HG03108 (cell line): ENCODE data around the gene TPRG1L.

Experiments
- ATAC-seq: cut with Tn5 transposase; IDR thresholded peaks from one replicate; pipeline ENCODE4 v1.9.1; 2021; ENCODE audit warnings: moderate library complexity; ENCODE audit not compliant: unreplicated experiment

TPRG1L gene

DNA sequence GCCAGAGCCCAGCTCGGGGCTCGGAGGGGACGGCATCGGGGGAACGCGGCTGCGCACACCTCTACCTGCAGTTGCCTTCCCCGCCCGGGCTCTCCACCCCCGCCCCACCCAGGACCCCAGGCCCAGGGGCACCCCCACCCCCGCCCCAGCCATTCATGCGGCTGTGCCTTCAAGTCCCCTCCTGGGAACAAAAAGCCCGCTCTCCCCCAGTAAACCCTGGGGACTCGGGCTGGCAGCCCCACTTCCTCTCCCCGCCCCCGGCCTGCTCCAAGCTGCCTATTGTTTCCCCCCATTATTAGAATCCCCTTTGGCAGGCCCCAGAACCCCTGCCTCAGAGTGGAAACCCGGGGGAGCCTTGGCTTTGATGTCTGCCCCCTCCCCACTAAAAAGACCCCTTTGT lies 31.5 kb upstream of the TPRG1L start:
- ATAC-seq = no peak

- no peak for ATAC-seq
Observed at GRCh38 chr1:3593745-3594144, 31.1 kb upstream of the TPRG1L start.

DNA sequence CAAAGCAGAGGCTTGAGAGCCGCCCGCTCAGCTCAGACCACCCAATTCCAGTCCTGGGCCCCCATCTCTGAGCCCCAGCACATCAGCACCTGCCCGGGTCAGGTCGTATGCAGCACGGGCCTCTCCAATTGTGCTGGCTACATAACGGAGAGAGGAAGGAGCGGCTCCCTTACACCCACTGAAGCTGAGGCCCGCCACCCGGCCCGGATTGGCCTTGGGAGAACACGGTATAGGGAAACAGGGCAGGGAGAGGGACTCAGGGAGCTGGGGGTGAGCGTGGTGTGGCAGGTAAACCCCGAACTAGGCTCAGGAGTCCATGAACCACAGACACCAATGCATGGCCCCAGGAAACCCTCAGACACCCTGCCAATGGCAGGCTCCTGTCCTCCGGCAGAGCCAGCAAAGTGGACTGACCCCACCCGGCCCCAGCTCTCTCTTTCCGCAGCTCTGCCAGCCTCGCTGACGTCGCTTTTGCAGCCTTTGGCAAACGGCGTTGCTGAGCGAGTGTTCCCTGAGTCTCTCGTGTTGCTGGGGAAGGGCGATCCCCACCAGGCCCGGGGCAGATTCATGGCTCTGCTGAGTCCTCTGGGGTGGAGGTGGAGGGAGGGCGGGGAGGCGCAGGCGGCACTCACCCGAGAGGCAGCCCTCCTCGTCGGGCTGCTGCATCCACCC lies 30.0 kb upstream of the TPRG1L start:
- no peak for ATAC-seq

- no peak for ATAC-seq
Observed at GRCh38 chr1:3595949-3596348, 28.9 kb upstream of the TPRG1L start.

DNA sequence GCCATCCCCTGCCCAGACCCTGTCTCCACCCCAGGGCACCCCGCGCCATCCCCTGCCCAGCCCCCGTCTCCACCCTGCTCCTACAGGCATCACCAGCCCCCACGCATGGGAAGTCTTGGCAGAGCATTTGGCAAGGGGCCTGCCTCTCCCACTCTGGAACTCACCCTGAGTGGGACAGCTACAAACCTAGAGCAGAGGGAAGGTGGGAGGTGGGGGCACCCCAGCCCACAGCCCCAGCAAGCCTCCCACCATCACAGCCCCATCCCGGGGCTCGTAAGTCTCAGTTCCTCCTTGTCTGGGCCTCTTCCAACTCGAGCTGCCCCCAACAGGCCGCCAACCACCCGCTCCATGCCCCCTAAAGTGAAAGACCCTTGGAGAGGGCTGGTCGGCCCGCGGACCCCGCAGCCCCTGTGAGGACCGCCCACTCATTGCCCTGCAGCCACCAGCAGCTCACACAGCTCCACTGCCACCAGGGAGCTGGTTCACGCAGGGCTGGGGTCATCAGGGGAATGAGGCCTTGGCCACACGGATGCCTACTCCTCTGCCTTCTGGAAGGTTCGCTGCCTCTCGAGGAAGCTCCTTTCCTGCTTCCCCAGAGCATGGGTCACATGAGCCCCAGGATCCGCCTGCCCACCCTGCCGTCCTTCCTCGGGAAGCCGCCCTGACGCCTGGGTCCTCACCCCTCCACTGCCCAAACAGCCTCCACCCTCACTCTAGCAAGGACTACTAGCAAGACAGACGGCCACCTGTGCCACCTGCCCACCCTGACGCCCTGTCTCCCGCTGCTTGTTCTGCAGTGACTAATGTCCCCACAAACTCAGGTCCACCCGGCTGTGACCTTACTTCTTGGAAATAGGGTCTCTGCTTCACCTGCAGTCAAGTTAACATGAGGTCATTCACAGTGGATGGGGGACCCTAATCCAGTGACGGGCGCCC lies 27.9 kb upstream of the TPRG1L start:
- ATAC-seq = no peak

GRCh38 chr1:3597599-3597964 lies 27.2 kb upstream of the TPRG1L start:
- ATAC-seq = no peak

DNA sequence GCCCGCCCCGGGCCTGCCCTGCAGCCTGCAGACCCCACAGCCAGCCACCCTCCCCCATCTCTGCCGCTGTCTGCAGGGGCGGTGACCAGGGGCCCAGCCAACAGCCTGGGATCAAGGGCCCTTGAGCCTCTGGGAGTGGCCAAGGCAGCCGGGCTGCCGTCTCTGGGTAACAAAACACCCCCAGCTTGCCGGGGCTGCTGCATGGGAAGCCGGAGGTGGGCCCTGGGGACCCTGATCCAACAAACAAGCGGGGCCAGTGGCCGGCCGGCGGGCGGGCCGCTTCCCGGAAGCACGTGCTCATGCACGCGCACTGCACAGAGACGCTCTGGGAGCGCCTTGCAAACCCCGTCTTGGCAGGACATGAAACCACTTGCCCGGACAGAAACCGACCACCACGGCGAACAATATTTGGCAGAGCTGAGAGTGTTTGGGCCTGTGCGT lies 26.7 kb upstream of the TPRG1L start:
- ATAC-seq = no peak

GRCh38 chr1:3598522-3599285 lies 26.1 kb upstream of the TPRG1L start:
- ATAC-seq = no peak

GRCh38 chr1:3599286-3599811 lies 25.5 kb upstream of the TPRG1L start:
- no peak for ATAC-seq

GRCh38 chr1:3599816-3600215 lies 25.0 kb upstream of the TPRG1L start:
- ATAC-seq = no peak

GRCh38 chr1:3600354-3600753 lies 24.5 kb upstream of the TPRG1L start:
- no peak for ATAC-seq

DNA sequence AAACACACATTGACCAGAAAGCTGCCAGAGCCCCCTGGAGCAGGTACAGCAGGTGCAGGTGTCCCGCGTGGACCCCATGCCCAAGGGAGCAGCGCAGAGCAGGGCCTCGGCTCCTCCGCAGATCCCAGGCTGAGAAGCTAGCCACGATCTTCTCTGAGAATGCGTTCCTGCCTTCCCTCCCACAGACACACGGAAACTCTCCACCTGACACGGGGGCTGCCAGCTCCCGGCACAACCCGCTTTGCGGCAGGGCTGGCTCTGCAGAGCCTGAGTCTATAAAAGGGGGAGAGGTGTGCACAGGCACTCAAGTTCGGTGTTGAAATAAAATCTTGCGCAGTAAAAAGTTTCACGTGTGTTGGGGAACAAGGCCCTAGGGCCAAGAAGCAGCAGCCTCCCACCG lies 23.1 kb upstream of the TPRG1L start:
- ATAC-seq = no peak

GRCh38 chr1:3602375-3602774 lies 22.4 kb upstream of the TPRG1L start:
- ATAC-seq = no peak

DNA sequence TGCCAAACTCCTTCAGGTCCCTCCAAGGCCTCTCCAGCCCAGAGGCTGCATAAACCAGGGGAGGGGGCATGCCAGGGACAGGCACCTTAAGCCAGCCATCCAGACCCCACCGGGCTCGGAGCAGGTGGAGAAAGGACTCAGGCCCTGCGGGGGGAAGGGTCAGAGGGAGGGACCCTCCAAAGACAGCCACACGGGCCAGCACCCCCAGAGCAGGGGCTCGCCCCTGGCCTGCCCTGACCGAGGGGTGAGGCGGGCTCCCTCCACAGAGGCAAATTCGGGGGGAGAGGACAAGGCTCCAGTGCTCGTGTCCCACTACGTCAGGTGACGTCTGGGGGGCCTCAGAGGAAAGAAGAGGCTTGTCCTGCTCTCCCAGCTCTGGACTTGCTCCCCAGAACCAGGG lies 21.7 kb upstream of the TPRG1L start:
- no peak for ATAC-seq

GRCh38 chr1:3603571-3604467 lies 21.0 kb upstream of the TPRG1L start:
- ATAC-seq = no peak

DNA sequence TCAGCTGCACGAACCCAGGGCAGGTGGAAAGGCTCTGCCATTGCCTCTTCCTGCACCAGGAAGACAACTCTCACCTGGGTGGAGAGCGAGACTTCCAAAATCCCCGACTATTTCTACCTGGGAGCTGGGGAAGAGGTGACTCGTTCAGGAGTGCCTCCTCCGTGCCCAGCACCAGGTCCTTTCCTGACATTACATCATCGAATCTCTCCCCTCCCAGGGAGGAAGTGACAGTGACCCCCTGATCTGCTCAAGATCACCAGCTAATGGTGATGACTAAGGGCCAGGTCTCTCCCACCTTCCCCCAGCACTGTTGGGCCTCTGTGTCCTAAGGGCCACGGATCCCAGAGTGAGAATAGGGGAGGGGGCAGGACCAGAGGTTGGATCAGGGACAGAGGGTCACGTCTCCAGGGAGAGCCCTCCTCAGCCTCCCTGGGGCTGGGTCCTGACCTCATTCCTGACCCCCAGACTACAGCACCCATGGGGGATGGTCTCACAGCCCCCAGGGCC lies 20.3 kb upstream of the TPRG1L start:
- no peak for ATAC-seq

- ATAC-seq = no peak
Observed at GRCh38 chr1:3604997-3605823, 19.6 kb upstream of the TPRG1L start.

DNA sequence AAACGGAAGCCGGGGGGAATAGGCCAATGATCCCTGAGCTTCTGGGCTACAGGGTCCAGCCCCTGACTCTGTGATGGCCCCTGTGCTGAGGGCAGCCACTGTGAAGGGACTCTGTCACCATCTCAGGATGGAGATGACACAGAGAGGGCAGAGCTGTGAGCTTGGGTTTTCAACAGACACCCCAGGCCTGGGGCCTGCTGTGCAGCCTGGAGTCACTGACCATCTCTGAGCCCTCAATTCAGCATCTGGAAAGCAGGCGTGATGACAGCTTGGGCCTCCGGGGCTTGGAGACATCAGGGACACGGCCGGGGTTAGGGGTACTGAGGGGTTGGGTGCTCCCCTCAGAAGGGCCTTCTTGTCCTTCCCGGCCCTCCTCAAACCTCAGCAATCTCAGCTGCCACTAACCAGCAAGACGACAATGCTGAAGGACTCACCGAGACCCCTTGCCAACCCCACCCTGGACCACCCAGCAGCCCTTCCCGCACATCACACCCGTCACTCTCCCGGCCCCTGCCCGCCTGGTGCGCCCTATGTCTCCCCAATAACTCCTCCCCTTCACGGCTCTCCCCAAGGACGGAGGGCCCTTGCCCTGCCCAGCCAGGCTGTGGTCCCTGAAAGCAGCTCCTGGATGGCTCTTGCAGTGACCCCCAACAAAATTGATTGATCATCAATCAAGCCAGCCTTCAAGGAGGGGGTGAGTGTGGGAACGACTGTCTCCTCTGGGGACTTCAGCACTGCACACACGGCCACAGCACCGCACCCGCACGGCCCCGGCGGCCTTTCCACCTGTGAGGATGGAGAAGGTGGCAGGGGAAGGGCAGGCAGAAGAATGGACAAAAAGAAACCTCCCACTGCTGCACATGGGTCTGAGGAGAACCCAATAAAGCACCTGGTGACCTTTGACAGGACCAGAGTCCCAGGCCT lies 17.8 kb upstream of the TPRG1L start:
- no peak for ATAC-seq
